Smooth muscle cell (in vitro differentiated cells): ENCODE measurements around the gene EPHA6. TPM values are rescaled to one million over a fixed set of nuclear protein-coding genes. Genes with fewer than 3 reads are reported as not detected.

ENCODE experiments used
- DNase-seq: peaks from one replicate; lab custom pipeline; 2025; ENCODE audit not compliant: unreplicated experiment; lab: John Stamatoyannopoulos, UW
- H2AFZ ChIP-seq: fragments of 200-600 bp; sonication (generic); 2 replicates; pipeline ENCODE4 v1.6.0; 2016; ENCODE audit warnings: antibody characterized with exemption, low read depth, mild to moderate bottlenecking
- H3F3A ChIP-seq: fragments of 200-600 bp; sonication (generic); 2 replicates; pipeline ENCODE4 v1.6.0; 2017; ENCODE audit warnings: antibody characterized with exemption, low read depth
- H3K27ac ChIP-seq: fragments of 200-600 bp; sonication (generic); 2 replicates; pipeline ENCODE4 v1.5.1; 2016; ENCODE audit warnings: low read depth, mild to moderate bottlenecking
- H3K27me3 ChIP-seq: fragments of 200-600 bp; sonication (generic); 2 replicates; pipeline ENCODE4 v1.6.1; 2016; ENCODE audit warnings: low read depth, mild to moderate bottlenecking
- H3K36me3 ChIP-seq: fragments of 200-600 bp; sonication (generic); 2 replicates; pipeline ENCODE4 v1.5.1; 2016; ENCODE audit warnings: low read depth
- H3K4me1 ChIP-seq: fragments of 200-600 bp; sonication (generic); 2 replicates; pipeline ENCODE4 v1.5.1; 2016; ENCODE audit warnings: low read depth
- H3K4me2 ChIP-seq: fragments of 200-600 bp; sonication (generic); 2 replicates; pipeline ENCODE4 v1.6.0; 2016; ENCODE audit warnings: mild to moderate bottlenecking
- H3K4me3 ChIP-seq: fragments of 200-600 bp; sonication (generic); 2 replicates; pipeline ENCODE4 v1.5.1; 2016; ENCODE audit warnings: mild to moderate bottlenecking
- H3K79me2 ChIP-seq: fragments of 200-600 bp; sonication (generic); 2 replicates; pipeline ENCODE4 v1.6.0; 2016; ENCODE audit warnings: low read depth, mild to moderate bottlenecking
- H3K9ac ChIP-seq: fragments of 200-600 bp; sonication (generic); 2 replicates; pipeline ENCODE4 v1.6.0; 2016; ENCODE audit warnings: low read depth
- H3K9me3 ChIP-seq: fragments of 200-600 bp; sonication (generic); replicated peaks from 2 replicates; pipeline ENCODE4 v1.5.1; 2016; ENCODE audit warnings: low read depth
- H4K20me1 ChIP-seq: fragments of 200-600 bp; sonication (generic); 2 replicates; pipeline ENCODE4 v1.6.0; 2016; ENCODE audit warnings: low read depth
- WGBS: methylation state at CpG from one replicate; pipeline ENCODE4 v1.1.7; 2016; ENCODE audit warnings: low lambda C conversion rate; 5-methylcytosine and 5-hydroxymethylcytosine counted together
- polyA plus RNA-seq: library from polyadenylated mRNA; unstranded; fragments of >200 nt; fragmentation: Nextera tagmentation; extraction: Ambion mirVana; gene quantifications from 2 replicates; pipeline ENCODE4 v1.2.1, GENCODE V29; 2016
- total RNA-seq: library from RNA; depleted of rRNA; stranded (reverse); fragments of >200 nt; gene quantifications from 2 replicates; pipeline ENCODE4 v1.2.3, GENCODE V29; 2014
- TF ChIP-seq, protein P1 (sequence below): fragments of 200-600 bp; sonication (generic); IDR thresholded peaks from 2 replicates; pipeline ENCODE4 v1.5.1; 2017; ENCODE audit warnings: borderline replicate concordance, mild to moderate bottlenecking, antibody characterized with exemption; ENCODE audit not compliant: insufficient read depth, poor library complexity, severe bottlenecking

EPHA6 gene
- total and polyA plus RNA-seq, 2 experiments from 2014 or later, result 0.36 to 0.51 TPM

DNA sequence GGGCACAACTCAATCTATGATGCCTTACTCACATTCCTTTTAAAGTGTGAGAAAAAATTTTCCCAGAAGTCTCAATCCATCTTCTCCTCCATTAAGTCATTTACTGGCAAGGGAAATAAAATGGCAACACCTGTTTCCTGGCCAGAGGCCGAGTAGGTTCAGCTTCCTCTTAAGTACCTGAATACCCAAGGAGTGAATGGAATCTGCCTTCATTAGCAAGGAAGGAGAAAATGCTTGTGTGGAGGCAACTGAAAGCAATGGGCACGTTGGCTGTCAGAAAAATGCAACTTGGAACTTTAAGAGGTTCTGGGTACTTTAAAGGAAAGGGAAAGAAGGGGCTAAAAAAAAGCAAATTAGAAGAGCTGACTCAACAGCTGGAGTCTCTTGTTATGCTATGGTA lies 526.5 kb downstream of the EPHA6 start:
- Histone ChIP-seq H3K4me3 (no peak overlapping the region), H3K4me1 (no peaks in the 10 kb centered on the region), H3K27ac (no peak overlapping the region), H3K9me3 (no peaks in the 10 kb centered on the region), H4K20me1 (no peaks in the 10 kb centered on the region), H3K36me3 (no peaks in the 10 kb centered on the region), H2AFZ (no peak overlapping the region), H3K27me3 (no peaks in the 10 kb centered on the region), H3K79me2 (no peaks in the 10 kb centered on the region), H3K9ac (no peak overlapping the region), H3F3A (no peaks in the 10 kb centered on the region), H3K4me2 (no peak overlapping the region)
- DNase-seq, result no peak
- WGBS, result 58% methylated on average over 2 of the region's 2 CpGs
- TF ChIP-seq, protein P1, sequence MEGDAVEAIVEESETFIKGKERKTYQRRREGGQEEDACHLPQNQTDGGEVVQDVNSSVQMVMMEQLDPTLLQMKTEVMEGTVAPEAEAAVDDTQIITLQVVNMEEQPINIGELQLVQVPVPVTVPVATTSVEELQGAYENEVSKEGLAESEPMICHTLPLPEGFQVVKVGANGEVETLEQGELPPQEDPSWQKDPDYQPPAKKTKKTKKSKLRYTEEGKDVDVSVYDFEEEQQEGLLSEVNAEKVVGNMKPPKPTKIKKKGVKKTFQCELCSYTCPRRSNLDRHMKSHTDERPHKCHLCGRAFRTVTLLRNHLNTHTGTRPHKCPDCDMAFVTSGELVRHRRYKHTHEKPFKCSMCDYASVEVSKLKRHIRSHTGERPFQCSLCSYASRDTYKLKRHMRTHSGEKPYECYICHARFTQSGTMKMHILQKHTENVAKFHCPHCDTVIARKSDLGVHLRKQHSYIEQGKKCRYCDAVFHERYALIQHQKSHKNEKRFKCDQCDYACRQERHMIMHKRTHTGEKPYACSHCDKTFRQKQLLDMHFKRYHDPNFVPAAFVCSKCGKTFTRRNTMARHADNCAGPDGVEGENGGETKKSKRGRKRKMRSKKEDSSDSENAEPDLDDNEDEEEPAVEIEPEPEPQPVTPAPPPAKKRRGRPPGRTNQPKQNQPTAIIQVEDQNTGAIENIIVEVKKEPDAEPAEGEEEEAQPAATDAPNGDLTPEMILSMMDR, result no peak

DNA sequence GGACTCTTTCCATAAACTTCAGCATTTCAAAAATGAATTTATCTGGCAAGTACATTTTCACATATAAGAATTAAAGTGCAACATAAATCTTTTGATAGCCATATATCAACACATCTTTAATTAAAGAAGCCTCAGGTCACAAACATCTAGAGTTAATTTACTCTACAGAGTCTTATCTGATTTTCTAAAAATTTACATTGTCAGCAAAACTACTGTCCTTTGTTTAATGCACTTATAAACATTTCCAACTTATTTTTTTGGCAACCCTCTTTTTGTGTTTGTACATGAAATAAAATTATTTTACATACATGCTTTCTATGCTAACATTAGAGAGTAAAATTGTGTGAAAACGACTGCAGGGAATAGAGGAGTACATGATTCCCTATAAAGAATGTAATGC lies 533.4 kb downstream of the EPHA6 start:
- Histone ChIP-seq H3K4me1 (no peaks in the 10 kb centered on the region), H3K36me3 (no peaks in the 10 kb centered on the region), H3K9ac (no peak overlapping the region), H3K79me2 (no peaks in the 10 kb centered on the region), H3K27ac (no peak overlapping the region), H3K4me3 (no peak overlapping the region), H3K27me3 (no peaks in the 10 kb centered on the region), H3F3A (no peaks in the 10 kb centered on the region), H3K9me3 (no peaks in the 10 kb centered on the region), H4K20me1 (no peaks in the 10 kb centered on the region), H2AFZ (no peak overlapping the region), H3K4me2 (no peak overlapping the region)
- 72% methylated on average over 1 of the region's 1 CpG for WGBS
- TF ChIP-seq, protein P1, result no peak
- DNase-seq, result no peak

DNA sequence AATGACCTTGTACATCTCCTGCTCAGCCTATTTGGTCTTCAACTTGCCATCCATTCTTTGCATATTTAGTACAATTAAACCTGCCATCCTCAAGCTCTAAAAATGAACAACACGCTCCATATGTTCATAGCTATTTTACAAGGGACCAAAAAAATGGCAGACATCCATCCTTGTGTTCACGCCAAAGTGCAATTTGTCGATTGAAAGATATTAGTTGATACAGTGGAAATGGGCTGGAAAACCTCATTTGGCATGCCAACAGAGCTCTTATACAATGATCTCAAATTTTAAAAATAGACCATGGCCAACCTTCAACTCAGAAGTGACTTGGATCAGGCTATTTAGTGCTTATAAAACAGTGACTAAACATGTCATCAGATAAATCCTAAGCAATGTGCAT lies 536.6 kb downstream of the EPHA6 start:
- H3K9me3 ChIP-seq, result no peaks in the 10 kb centered on the region
- H3K4me2 ChIP-seq, result no peak overlapping the region
- H3K27me3 ChIP-seq, result no peaks in the 10 kb centered on the region
- WGBS, result 92% methylated on average over 3 of the region's 3 CpGs
- no peak overlapping the region for H2AFZ ChIP-seq
- no peaks in the 10 kb centered on the region for H3F3A ChIP-seq
- no peak overlapping the region for H3K9ac ChIP-seq
- TF ChIP-seq, protein P1, result no peak
- H3K4me3 ChIP-seq, result no peak overlapping the region
- no peaks in the 10 kb centered on the region for H4K20me1 ChIP-seq
- DNase-seq, result no peak
- H3K36me3 ChIP-seq, result no peaks in the 10 kb centered on the region
- H3K27ac ChIP-seq, result no peak overlapping the region
- no peaks in the 10 kb centered on the region for H3K79me2 ChIP-seq
- H3K4me1 ChIP-seq, result no peaks in the 10 kb centered on the region

DNA sequence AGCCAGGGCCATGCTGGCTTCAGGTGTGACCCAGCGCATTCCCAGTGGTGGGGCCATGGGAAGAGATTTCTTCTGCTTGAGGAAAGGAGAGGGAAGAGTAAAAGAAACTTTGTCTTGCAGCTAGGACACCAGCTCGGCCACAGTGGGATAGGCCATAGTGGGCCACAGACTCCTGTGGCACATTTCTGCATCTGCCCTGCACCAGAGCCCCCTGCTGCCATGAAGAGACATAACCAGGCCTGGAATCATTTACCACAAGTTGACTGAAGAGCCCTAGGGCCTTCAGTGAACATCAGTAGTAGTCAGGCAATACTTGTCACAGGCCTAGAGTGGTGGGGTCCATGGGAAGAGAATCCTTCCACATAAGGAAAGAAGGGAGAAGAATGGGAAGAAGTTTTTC lies 538.8 kb downstream of the EPHA6 start:
- no peaks in the 10 kb centered on the region for H3K9me3 ChIP-seq
- H2AFZ ChIP-seq, result no peak overlapping the region
- DNase-seq, result no peak
- H3K36me3 ChIP-seq, result no peaks in the 10 kb centered on the region
- H4K20me1 ChIP-seq, result no peaks in the 10 kb centered on the region
- no peak overlapping the region for H3K9ac ChIP-seq
- WGBS, result 86% methylated on average over 2 of the region's 2 CpGs
- no peak overlapping the region for H3K27ac ChIP-seq
- TF ChIP-seq, protein P1, result no peak
- no peaks in the 10 kb centered on the region for H3K4me1 ChIP-seq
- H3K27me3 ChIP-seq, result no peaks in the 10 kb centered on the region
- H3K4me2 ChIP-seq, result no peak overlapping the region
- H3K79me2 ChIP-seq, result no peaks in the 10 kb centered on the region
- H3K4me3 ChIP-seq, result no peak overlapping the region
- H3F3A ChIP-seq, result no peaks in the 10 kb centered on the region
